GM23338 (cell line): ENCODE results near the gene C9orf85. TPM values are rescaled to one million over a fixed set of nuclear protein-coding genes. Genes with fewer than 3 reads are reported as not detected.

ENCODE experiments used
- ATAC-seq: fragments of 200-7000 bp; cut with Tn5 transposase; 3 replicates; pipeline ENCODE4 v1.9.1; 2020
- DNase-seq: peaks from one replicate; pipeline ENCODE4 v3.0.0-alpha.2; 2015; ENCODE audit warnings: low spot score
- H2AFZ ChIP-seq: fragments of 200-600 bp; sonication (generic); 2 replicates; pipeline ENCODE4 v1.8.0; 2016; ENCODE audit warnings: antibody characterized with exemption, mild to moderate bottlenecking, moderate library complexity
- H3F3A ChIP-seq: fragments of 200-600 bp; sonication (generic); replicated peaks from 2 replicates; pipeline ENCODE4 v1.8.0; 2017; ENCODE audit warnings: antibody characterized with exemption, mixed run types, low read depth
- H3K27ac ChIP-seq: fragments of 200-600 bp; sonication (generic); 2 replicates; pipeline ENCODE4 v1.6.1; 2016; ENCODE audit warnings: low read depth
- H3K27me3 ChIP-seq: fragments of 200-600 bp; sonication (generic); 2 replicates; pipeline ENCODE4 v1.8.0; 2016; ENCODE audit warnings: mild to moderate bottlenecking, mixed run types, moderate library complexity; ENCODE audit not compliant: insufficient read depth
- H3K36me3 ChIP-seq: fragments of 200-600 bp; sonication (generic); 2 replicates; pipeline ENCODE4 v1.8.0; 2016; ENCODE audit warnings: mild to moderate bottlenecking; ENCODE audit not compliant: insufficient read depth
- H3K4me1 ChIP-seq: fragments of 200-600 bp; sonication (generic); 2 replicates; pipeline ENCODE4 v1.8.0; 2016; ENCODE audit warnings: mild to moderate bottlenecking, moderate library complexity; ENCODE audit not compliant: insufficient read depth
- H3K4me2 ChIP-seq: fragments of 200-600 bp; sonication (generic); 2 replicates; pipeline ENCODE4 v1.7.1; 2017; ENCODE audit warnings: mixed run types
- H3K4me3 ChIP-seq: fragments of 200-600 bp; sonication (generic); 2 replicates; pipeline ENCODE4 v1.6.1; 2016; ENCODE audit warnings: mixed run types
- H3K79me2 ChIP-seq: fragments of 200-600 bp; sonication (generic); replicated peaks from 2 replicates; pipeline ENCODE4 v1.8.0; 2017; ENCODE audit warnings: mild to moderate bottlenecking; ENCODE audit not compliant: insufficient read depth
- H3K9me2 ChIP-seq: fragments of 200-600 bp; sonication (generic); 2 replicates; pipeline ENCODE4 v1.8.0; 2017; ENCODE audit not compliant: insufficient read depth
- H4K20me1 ChIP-seq: fragments of 200-600 bp; sonication (generic); replicated peaks from 2 replicates; pipeline ENCODE4 v1.8.0; 2017; ENCODE audit warnings: mild to moderate bottlenecking; ENCODE audit not compliant: insufficient read depth
- H3K27ac Mint-ChIP-seq: 2 replicates; pipeline ENCODE4 v1.8.0; 2020; ENCODE audit warnings: inconsistent platforms, mild to moderate bottlenecking, moderate library complexity, mixed read lengths
- H3K27me3 Mint-ChIP-seq: 3 replicates; pipeline ENCODE4 v1.8.0; 2022; ENCODE audit warnings: low read depth, mild to moderate bottlenecking, moderate library complexity, mixed read lengths, inconsistent platforms; ENCODE audit not compliant: insufficient read depth, poor library complexity
- H3K36me3 Mint-ChIP-seq: 3 replicates; pipeline ENCODE4 v1.8.0; 2021; ENCODE audit warnings: low read depth, mild to moderate bottlenecking, inconsistent platforms, moderate library complexity, mixed read lengths
- H3K4me1 Mint-ChIP-seq: 3 replicates; pipeline ENCODE4 v1.8.0; 2020; ENCODE audit warnings: mild to moderate bottlenecking, inconsistent platforms, mixed read lengths
- H3K4me3 Mint-ChIP-seq: 3 replicates; pipeline ENCODE4 v1.8.0; 2021; ENCODE audit warnings: moderate library complexity, mild to moderate bottlenecking, inconsistent platforms, mixed read lengths
- H3K9me3 Mint-ChIP-seq: 3 replicates; pipeline ENCODE4 v1.8.0; 2020; ENCODE audit warnings: moderate library complexity, mild to moderate bottlenecking, inconsistent platforms, mixed read lengths
- CREB1 ChIP-seq: fragments of 250-450 bp; sonication (Bioruptor Pico); IDR thresholded peaks from 2 replicates; pipeline ENCODE4 v1.5.0; 2020; ENCODE audit warnings: low read depth, mild to moderate bottlenecking, moderate library complexity
- JUNB ChIP-seq: IDR thresholded peaks from one replicate; pipeline ENCODE4 v1.6.1; 2016; ENCODE audit warnings: antibody characterized with exemption; ENCODE audit not compliant: unreplicated experiment
- ZNF331 ChIP-seq: fragments of 250-450 bp; sonication (Bioruptor Pico); IDR thresholded peaks from 2 replicates; pipeline ENCODE4 v1.5.0; 2020; ENCODE audit warnings: low read depth, mild to moderate bottlenecking, moderate library complexity
- polyA plus RNA-seq: library from polyadenylated mRNA; unstranded; fragments of >200 nt; fragmentation: Nextera tagmentation; extraction: Ambion mirVana; gene quantifications from 2 replicates; pipeline ENCODE4 v1.2.1, GENCODE V29; 2016
- total RNA-seq: library from RNA; depleted of rRNA; stranded (reverse); fragments of >200 nt; shearing (Covaris generic); gene quantifications from 2 replicates; pipeline ENCODE4 v1.2.3, GENCODE V29; 2014
- TF ChIP-seq, protein P1 (sequence below): fragments of 250-450 bp; sonication (Bioruptor Pico); IDR thresholded peaks from 2 replicates; pipeline ENCODE4 v1.5.0; 2020; ENCODE audit warnings: mild to moderate bottlenecking, moderate library complexity
- TF ChIP-seq, protein P2 (sequence below): IDR thresholded peaks from one replicate; pipeline ENCODE4 v1.6.1; 2018; ENCODE audit warnings: antibody characterized with exemption; ENCODE audit not compliant: unreplicated experiment

Gene C9orf85
- total and polyA plus RNA-seq, 2 experiments from 2014 or later = 10.3 to 20.8 TPM

DNA sequence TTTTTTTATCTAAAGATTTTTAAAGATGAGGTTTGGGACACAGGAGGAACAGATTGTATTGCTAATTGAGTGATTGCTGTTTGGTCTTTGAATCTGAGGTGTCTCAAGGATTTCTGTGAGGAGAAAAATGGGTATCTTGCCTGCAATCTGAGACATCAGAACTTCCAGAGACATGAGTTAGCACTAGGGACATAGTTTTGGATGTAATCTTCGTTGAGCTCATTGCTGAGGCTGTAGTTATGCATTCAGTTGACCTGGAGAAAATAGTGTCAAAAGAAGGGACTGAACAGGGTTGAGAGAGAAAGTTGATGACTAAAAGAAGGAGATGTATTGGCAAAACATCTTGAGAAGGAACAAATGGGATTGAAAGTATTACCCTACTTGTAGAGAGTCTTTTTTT is 24.6 kb downstream of the C9orf85 start (continued):
- TF ChIP-seq, protein P1, sequence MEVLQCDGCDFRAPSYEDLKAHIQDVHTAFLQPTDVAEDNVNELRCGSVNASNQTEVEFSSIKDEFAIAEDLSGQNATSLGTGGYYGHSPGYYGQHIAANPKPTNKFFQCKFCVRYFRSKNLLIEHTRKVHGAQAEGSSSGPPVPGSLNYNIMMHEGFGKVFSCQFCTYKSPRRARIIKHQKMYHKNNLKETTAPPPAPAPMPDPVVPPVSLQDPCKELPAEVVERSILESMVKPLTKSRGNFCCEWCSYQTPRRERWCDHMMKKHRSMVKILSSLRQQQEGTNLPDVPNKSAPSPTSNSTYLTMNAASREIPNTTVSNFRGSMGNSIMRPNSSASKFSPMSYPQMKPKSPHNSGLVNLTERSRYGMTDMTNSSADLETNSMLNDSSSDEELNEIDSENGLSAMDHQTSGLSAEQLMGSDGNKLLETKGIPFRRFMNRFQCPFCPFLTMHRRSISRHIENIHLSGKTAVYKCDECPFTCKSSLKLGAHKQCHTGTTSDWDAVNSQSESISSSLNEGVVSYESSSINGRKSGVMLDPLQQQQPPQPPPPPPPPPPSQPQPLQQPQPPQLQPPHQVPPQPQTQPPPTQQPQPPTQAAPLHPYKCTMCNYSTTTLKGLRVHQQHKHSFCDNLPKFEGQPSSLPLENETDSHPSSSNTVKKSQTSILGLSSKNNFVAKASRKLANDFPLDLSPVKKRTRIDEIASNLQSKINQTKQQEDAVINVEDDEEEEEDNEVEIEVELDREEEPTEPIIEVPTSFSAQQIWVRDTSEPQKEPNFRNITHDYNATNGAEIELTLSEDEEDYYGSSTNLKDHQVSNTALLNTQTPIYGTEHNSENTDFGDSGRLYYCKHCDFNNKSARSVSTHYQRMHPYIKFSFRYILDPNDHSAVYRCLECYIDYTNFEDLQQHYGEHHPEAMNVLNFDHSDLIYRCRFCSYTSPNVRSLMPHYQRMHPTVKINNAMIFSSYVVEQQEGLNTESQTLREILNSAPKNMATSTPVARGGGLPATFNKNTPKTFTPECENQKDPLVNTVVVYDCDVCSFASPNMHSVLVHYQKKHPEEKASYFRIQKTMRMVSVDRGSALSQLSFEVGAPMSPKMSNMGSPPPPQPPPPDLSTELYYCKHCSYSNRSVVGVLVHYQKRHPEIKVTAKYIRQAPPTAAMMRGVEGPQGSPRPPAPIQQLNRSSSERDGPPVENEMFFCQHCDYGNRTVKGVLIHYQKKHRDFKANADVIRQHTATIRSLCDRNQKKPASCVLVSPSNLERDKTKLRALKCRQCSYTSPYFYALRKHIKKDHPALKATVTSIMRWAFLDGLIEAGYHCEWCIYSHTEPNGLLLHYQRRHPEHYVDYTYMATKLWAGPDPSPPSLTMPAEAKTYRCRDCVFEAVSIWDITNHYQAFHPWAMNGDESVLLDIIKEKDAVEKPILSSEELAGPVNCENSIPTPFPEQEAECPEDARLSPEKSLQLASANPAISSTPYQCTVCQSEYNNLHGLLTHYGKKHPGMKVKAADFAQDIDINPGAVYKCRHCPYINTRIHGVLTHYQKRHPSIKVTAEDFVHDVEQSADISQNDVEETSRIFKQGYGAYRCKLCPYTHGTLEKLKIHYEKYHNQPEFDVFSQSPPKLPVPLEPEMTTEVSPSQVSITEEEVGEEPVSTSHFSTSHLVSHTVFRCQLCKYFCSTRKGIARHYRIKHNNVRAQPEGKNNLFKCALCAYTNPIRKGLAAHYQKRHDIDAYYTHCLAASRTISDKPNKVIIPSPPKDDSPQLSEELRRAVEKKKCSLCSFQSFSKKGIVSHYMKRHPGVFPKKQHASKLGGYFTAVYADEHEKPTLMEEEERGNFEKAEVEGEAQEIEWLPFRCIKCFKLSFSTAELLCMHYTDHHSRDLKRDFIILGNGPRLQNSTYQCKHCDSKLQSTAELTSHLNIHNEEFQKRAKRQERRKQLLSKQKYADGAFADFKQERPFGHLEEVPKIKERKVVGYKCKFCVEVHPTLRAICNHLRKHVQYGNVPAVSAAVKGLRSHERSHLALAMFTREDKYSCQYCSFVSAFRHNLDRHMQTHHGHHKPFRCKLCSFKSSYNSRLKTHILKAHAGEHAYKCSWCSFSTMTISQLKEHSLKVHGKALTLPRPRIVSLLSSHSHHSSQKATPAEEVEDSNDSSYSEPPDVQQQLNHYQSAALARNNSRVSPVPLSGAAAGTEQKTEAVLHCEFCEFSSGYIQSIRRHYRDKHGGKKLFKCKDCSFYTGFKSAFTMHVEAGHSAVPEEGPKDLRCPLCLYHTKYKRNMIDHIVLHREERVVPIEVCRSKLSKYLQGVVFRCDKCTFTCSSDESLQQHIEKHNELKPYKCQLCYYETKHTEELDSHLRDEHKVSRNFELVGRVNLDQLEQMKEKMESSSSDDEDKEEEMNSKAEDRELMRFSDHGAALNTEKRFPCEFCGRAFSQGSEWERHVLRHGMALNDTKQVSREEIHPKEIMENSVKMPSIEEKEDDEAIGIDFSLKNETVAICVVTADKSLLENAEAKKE (CRISPR knock-in tag) = no peak

DNA sequence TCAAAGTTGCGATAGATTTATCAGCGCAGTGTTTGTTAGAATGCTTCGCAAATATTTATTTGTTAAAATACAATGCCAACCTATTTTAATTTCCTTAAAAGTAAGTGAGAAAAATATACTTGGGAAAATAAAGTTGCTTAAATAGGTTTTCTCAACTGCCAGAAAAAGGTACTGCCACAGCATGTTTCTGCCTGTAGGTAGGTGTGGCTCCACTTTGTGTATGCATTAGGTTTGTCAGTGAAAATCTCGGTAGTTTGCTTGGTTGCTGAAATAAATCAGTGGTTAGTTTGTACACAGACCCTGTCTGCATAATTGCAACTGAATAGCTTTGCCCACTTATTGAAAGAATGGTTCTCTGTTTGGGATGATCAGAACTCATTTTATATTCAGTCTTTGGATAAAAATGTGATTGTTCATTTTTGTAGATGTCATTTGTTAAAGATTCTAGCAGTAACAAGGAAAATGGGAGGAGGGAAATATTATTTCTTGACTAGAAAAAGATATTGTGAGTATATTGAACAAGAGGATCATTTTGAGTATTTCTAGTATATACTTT is 25.7 kb downstream of the C9orf85 start:
- Histone ChIP-seq H3K4me3 (no peak overlapping the region), H2AFZ (no peak overlapping the region), H3K4me1 (peaks cover 22% of the 10 kb centered on the region), H3K27ac (peak overlapping the region; percentile 16; the same call in 1 of the 2 replicates), H3K36me3 (no peaks in the 10 kb centered on the region), H3K4me2 (no peak overlapping the region), H3F3A (no peaks in the 10 kb centered on the region), H3K27me3 (no peaks in the 10 kb centered on the region), H4K20me1 (no peaks in the 10 kb centered on the region), H3K9me2 (no peaks in the 10 kb centered on the region), H3K79me2 (peaks cover 93% of the 10 kb centered on the region)
- Mint-ChIP-seq H3K4me3 (no peak overlapping the region), H3K9me3 (no peaks in the 10 kb centered on the region), H3K4me1 (peaks cover 16% of the 10 kb centered on the region), H3K36me3 (peaks cover 3% of the 10 kb centered on the region; the same call in 1 of the 3 replicates), H3K27ac (peak overlapping the region; percentile 45; the same call in 1 of the 2 replicates), H3K27me3 (no peaks in the 10 kb centered on the region)
- ATAC-seq = no peak
- no peak for DNase-seq
- TF ChIP-seq CREB1 (CRISPR knock-in tag) (no peak), ZNF331 (CRISPR knock-in tag) (no peak), JUNB (no peak)
- TF ChIP-seq, protein P1 (CRISPR knock-in tag) = no peak
- TF ChIP-seq, protein P2, sequence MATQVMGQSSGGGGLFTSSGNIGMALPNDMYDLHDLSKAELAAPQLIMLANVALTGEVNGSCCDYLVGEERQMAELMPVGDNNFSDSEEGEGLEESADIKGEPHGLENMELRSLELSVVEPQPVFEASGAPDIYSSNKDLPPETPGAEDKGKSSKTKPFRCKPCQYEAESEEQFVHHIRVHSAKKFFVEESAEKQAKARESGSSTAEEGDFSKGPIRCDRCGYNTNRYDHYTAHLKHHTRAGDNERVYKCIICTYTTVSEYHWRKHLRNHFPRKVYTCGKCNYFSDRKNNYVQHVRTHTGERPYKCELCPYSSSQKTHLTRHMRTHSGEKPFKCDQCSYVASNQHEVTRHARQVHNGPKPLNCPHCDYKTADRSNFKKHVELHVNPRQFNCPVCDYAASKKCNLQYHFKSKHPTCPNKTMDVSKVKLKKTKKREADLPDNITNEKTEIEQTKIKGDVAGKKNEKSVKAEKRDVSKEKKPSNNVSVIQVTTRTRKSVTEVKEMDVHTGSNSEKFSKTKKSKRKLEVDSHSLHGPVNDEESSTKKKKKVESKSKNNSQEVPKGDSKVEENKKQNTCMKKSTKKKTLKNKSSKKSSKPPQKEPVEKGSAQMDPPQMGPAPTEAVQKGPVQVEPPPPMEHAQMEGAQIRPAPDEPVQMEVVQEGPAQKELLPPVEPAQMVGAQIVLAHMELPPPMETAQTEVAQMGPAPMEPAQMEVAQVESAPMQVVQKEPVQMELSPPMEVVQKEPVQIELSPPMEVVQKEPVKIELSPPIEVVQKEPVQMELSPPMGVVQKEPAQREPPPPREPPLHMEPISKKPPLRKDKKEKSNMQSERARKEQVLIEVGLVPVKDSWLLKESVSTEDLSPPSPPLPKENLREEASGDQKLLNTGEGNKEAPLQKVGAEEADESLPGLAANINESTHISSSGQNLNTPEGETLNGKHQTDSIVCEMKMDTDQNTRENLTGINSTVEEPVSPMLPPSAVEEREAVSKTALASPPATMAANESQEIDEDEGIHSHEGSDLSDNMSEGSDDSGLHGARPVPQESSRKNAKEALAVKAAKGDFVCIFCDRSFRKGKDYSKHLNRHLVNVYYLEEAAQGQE = no peak
